HG02970 (cell line): ENCODE results near the gene IFITM10.

Source experiments
- ATAC-seq: cut with Tn5 transposase; IDR thresholded peaks from one replicate; pipeline ENCODE4 v1.9.1; 2021; ENCODE audit warnings: mild to moderate bottlenecking, moderate library complexity, moderate number of reproducible peaks; ENCODE audit not compliant: unreplicated experiment, low FRiP score

The IFITM10 gene

GRCh38 chr11:1727096-1727690, 23.2 kb downstream of the IFITM10 start:
- no peak for ATAC-seq

GRCh38 chr11:1719781-1720180, 30.6 kb downstream of the IFITM10 start:
- no peak for ATAC-seq

- ATAC-seq: no peak
Measured at GRCh38 chr11:1718326-1718725, 32.1 kb downstream of the IFITM10 start.

GRCh38 chr11:1717745-1718144, 32.6 kb downstream of the IFITM10 start:
- no peak for ATAC-seq

GRCh38 chr11:1714908-1715885, 35.2 kb downstream of the IFITM10 start:
- no peak for ATAC-seq

GRCh38 chr11:1708716-1709115, 41.7 kb downstream of the IFITM10 start:
- ATAC-seq: no peak

- no peak for ATAC-seq
Measured at GRCh38 chr11:1707751-1708150, 42.6 kb downstream of the IFITM10 start.

GRCh38 chr11:1706634-1707400, 43.6 kb downstream of the IFITM10 start:
- ATAC-seq: no peak

GRCh38 chr11:1705126-1706052, 45.0 kb downstream of the IFITM10 start:
- no peak for ATAC-seq

GRCh38 chr11:1703146-1703545, 47.2 kb downstream of the IFITM10 start:
- ATAC-seq: no peak

- no peak for ATAC-seq
Measured at GRCh38 chr11:1702506-1702905, 47.9 kb downstream of the IFITM10 start.

GRCh38 chr11:1701091-1701807, 49.1 kb downstream of the IFITM10 start:
- ATAC-seq: no peak

GRCh38 chr11:1699771-1700170, 50.6 kb downstream of the IFITM10 start:
- no peak for ATAC-seq

GRCh38 chr11:1696608-1697570, 53.5 kb downstream of the IFITM10 start, which contains the start of gene KRTAP5-6:
KRTAP5-6 (plus strand) TSS chr11:1697195; CDS start chr11:1697246, 51 bp downstream.
- no peak for ATAC-seq

- ATAC-seq: no peak
Measured at GRCh38 chr11:1695548-1696108, 54.8 kb downstream of the IFITM10 start.

- ATAC-seq: no peak
Measured at GRCh38 chr11:1694846-1695547, 55.4 kb downstream of the IFITM10 start.
